Stimulated activated CD4-positive, alpha-beta T cell treated with anti-CD3 and anti-CD28 coated beads, TNF-alpha, amount 100 ng/mL, for 24 hours (primary cell): ENCODE results near the gene RINL.

Experiments used
- DNase-seq, 3 experiments: peaks; one replicate each; pipeline ENCODE4 v3.0.0-alpha.2; 2020; ENCODE audit warnings: low read depth in 3 of 3

The RINL gene

GRCh38 chr19:38849860-38850435, 28.1 kb downstream of the RINL start, which contains the start of gene HNRNPL:
HNRNPL (minus strand) TSS chr19:38849986; CDS start chr19:38849966, 20 bp downstream.
- DNase-seq, result peak; percentile 98 to 99 (median 98)

- DNase-seq, result peak; percentile 96 to 98 (median 98)
These were observed 28.8 kb downstream of the RINL start for GRCh38 chr19:38849147-38849859.

GRCh38 chr19:38848299-38849146, 29.6 kb downstream of the RINL start:
- DNase-seq, result no peak

DNA sequence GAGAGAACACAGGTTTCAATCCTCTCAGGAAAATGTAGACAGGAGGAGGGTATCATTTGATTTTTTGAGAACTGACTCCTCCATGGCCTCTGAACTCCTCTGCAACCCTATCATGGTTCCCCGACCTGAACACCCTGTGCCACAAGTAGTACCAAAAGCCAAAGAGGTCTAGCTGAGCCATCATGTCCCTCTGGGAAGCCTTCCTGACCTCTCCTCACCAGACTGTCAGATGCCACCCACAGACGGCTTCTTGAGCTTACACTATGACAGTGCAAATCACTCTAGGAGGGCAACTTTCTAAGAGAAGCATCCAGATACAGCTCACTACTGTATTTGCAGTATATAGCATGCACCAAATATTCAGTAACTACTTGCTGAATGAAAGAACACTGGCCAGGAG, 32.0 kb downstream of the RINL start:
- DNase-seq, result no peak

DNA sequence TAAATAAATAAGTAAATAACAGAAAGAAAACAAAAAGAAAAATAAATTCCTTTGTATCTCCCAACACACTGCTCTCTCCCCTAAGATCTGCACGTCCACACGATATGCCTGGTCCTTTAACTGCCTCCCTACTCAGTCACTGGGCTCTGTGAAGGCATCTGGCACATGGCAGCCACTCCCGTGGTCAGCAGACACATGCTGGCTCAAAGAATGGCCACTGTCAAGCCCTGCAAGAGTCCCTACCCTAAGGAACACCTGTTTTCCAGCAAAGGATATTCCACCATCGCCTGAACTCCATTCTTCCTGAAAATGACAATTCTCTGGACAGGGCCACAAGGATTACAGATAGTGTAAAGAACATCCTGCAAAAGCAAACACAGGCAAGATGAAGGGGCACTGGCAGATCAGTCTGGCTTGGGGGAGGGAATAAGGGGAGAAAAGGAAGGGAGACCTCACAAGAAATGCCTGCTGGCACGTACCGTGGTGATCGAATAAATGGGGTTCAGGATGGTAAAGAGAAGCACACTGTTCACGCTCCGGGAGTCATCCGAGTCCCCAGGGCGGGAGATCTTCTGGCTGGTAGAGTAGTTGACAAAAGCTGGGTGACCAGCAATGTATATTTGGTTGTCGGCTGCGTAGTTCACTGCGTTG, 32.6 kb downstream of the RINL start:
- DNase-seq, result no peak

GRCh38 chr19:38844093-38844686, 33.9 kb downstream of the RINL start:
- no peak for DNase-seq

DNA sequence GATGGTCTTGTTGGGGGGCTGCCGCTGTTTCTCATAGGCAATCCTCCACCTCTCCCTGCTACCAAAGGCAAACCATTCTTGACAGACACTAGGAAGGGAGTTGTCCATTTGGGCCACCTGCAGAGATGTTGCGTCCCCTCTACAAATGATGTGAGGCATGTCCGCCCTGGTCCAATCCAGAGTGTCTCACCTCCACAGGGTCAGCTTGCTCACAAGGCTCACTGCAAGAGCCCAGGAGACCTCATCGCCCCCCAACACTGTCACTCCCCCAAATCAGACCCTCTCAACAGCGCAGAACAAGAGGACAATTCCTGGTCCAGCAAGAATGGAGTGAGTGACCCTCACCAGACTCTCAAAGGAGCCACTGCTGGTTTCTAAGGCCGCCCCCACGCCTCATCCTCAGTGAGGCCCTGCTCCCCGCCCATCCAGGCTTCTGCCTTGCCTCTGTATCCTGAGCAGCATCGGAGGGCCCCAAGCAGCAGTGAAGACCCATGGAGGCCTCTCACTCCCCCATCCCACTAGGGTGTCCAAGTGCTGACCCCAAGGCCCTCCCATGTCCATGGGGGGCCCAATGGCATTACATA, 34.8 kb downstream of the RINL start:
- DNase-seq, result no peak

DNA sequence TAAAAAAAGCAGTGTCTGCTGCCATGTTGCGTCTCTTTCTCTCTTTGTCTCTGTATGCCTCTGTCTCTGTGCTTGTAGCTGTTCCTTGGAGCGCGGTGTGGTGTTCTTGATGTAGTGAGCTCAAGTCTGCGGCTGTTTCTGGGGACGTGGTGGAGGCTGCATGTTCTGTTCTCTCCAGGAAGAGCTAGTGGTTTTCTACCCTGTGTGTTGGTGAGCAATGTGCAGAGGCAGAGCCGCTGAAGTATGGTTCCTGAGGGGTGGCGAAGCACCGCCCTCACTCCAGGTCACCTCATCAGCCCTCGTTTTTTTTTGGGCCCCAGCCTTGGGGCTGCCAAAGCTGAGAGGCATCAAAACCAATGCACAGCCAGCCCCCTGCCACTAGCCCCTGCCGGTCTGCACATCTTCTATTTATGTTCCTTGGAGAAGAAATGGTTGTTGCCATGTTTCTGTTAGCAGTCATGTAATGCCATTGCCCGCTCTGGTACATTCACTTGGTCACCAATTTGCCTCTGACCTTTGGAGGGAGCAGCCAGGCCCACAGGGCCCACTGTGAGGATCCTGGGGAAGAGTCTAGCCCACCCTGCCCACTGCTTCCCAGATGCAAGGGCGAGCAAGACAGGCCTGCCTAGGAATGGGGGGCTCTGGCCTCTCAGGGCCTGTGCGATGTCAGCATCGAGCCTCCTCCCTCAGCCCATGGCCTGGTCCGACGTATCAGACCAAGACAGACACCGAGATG, 35.5 kb downstream of the RINL start:
- peak in 2 of 3 experiments; percentile 23 to 47 for DNase-seq

DNA sequence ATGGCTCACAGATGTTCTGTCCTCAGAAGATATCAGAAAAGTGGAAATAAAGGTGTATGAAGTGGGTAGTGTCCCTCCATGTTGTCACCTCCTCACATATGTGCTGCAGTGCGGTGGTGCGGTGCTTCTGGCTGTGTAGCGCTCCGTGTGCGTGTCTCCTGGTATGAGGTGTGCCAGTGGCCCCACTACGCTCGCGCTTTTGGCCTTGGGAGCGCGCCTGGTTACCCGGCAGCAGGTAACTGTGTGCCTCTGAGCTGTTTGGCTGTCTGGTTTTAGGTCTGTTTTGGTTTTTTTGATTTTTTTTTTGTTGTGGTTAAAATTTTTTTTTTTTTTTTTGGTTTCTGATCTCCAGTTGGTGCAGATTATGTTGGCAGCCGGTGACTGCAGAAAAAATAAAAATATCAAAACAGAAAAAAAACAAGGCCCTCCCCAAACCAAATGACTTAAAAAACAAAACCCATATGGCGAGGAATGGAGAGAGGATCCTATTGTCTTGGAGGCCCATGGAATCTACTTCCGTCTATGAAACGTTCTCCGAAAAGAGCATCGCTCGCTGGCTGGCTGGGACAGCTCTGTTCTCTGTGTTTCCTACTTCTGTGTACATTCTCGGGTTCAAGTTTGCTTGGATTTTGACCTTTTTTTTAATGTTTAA, 36.2 kb downstream of the RINL start:
- DNase-seq, result peak in 1 of 3 experiments; percentile 32

DNA sequence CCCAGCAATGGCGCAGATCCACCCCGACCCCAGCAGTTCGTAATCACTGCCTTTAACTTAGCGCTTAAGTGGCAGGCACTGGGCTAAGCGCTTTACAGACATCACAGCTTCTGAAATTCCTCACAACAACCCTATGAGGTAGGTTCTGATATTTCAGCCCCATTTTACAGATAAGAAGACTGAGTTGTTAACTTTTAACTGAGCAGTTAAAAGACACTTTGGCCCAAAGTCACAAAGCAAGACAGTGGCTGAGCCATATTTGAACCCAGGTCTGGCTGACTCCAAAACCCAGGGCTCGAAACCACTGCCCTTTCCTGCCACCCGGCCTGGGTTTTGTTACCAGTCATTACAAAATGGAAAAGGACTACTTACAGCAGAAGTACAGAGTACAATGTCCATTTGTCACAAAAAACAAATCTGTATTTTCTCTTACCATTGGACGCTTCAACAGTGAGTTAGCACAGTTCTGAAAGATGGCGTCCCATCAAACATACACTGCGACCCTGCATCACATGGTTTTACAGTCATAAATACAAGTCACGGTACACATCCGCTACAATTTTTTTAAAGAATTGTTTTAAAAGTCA, 36.8 kb downstream of the RINL start:
- no peak for DNase-seq

- DNase-seq, result no peak
These were observed 37.5 kb downstream of the RINL start for GRCh38 chr19:38840583-38840968.

DNA sequence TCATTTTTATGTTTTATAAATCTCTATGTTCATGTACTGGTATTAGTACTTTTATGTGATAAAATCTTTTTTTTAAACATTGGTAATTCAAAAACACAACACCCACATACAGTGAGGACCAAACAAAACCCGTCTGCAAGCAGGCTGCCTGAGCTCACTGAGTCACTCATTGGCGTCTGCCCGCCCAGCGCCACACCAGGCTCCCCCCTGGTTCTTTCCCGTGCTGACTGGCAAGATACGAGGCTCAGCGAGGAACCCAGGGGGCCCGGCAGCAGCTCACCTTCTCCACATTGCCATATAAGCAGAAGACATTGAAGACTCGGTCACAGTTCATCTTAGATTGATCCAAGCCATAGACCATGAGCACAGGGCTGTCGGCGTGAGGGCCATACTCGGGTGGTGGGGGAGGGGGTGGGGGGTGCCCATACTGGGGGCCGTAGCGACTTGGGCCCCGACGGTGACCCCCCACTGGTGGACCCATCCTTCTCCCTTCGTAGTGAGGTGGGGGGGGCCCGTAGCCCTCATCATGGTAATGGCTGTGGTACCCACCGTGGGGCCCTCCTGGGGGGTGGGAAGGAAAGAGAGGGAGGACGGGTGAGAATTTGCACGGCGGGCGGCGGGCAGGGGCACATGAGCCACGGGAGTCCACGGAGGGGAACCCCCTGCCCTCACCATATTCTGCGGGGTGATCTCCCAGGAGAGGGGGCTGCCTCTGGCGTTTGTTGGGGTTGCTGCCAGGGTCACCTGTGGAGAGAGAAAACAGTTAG, 38.1 kb downstream of the RINL start:
- DNase-seq, result no peak

DNA sequence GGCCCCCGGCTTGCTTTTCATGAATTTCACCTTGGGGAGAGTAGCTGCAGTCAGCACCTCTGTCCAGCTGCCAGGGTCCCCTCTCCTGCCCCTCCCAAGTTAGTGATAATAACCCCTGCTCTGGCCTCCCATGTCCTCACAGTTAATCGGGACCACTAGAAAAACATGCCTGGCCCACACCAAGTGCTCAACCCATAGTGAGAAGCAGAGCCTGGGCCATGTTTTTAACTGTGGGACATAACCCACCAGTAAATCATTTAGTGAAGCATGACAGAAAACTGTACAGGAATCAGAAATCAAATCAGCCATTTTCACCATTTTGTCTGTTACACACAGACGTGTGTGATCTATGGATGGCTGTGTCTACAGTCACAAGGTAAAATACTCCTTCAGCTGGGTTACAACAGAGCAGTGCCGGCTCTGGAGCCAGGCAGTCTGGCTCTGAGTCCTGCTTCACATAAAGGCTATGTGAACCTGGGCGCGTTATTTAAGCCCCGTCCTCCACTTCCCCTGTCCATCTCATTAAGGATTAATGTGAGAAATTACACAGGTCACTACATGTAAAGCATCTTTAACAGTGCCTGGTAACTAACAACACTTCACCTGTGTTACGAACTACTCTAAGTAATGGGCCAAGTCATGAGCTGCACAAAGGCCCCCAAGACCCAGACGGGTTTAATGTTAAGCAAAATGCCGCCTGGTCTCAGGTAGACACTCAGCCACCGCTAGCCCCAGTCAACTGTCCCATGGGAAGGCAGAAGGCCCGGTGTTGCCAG, 38.9 kb downstream of the RINL start:
- DNase-seq, result no peak

- peak in 2 of 3 experiments; percentile 45 to 65 for DNase-seq
These were observed 39.7 kb downstream of the RINL start for GRCh38 chr19:38838208-38838985.

- no peak for DNase-seq
These were observed 40.4 kb downstream of the RINL start for GRCh38 chr19:38837656-38838121.

DNA sequence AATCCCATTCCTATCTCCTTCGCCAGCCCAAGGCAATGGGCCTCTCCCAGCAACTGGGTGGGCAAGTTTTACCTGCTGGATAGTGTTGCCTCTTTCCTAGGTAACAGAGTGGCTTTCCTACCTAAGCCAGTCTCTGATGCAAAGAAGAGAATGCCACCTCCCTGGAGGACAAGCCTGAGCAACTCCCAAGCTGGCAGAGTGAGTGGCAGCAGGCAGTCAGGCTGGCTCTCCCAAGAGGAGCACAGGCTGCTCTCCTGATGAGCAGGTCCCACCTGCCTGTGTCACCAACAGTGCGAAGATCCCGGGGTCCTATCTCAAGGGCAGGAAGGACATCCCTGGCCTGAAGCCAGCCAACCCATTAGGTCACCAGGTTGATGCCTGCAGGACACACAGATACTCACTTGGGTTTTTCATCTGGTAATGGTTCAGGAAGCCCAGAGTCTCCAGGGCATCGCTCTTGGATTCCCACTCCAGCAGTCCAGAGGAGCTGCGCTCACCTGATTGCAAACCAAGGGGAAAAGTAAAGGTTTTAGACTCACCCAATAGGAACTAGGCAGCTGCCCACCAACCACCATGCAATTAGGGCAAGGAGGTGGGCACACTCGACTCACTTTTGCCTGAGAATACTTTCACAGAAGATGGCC, 41.0 kb downstream of the RINL start:
- DNase-seq, result no peak
